HepG2 (cell line): ENCODE data around the gene PHF2. TPM values are rescaled to one million over a fixed set of nuclear protein-coding genes. Genes with fewer than 3 reads are reported as not detected.

Experiments
- ATAC-seq: fragments of 200-7000 bp; cut with Tn5 transposase; 3 replicates; pipeline ENCODE4 v1.9.1; 2020; ENCODE audit warnings: mild to moderate bottlenecking, moderate library complexity
- BruUV-seq: library from RNA; stranded (reverse); fragments of 400-500 nt; replicated peaks from 2 replicates; lab custom pipeline; 2021; lab: Mats Ljungman, UMichigan
- CTCF ChIA-PET: fragments of 300-600 bp; formaldehyde crosslinking; extraction: SDS; loops from one replicate; lab custom pipeline; 2021; ENCODE audit warnings: low total read pairs, inconsistent platforms, low intra/inter-chr PET ratio; lab: Yijun Ruan, JAX
- POLR2A ChIA-PET: fragments of 350-600 bp; sonication (Branson Sonifier 250); formaldehyde crosslinking; loops from one replicate; lab custom pipeline; 2020; ENCODE audit warnings: antibody characterized with exemption, inconsistent platforms; lab: Yijun Ruan, JAX
- DNase-seq: peaks from one replicate; pipeline ENCODE4 v3.0.0-alpha.2; 2015; ENCODE audit warnings: low spot score
- FAIRE-seq: peaks from 3 replicates; lab custom pipeline; 2011; peaks lifted over from hg19 to GRCh38; lab: Jason Lieb, UNC
- H2AFZ ChIP-seq: one replicate; pipeline ENCODE4 v1.6.1; 2011; ENCODE audit warnings: low read length, inconsistent platforms
- H3K27ac ChIP-seq: fragments of 300-600 bp; 3 replicates; pipeline ENCODE4 v1.8.0; 2011; ENCODE audit warnings: mixed run types, mild to moderate bottlenecking, mixed read lengths, low read length, inconsistent platforms; ENCODE audit not compliant: insufficient read depth; ENCODE audit errors: extremely low read length
- H3K27me3 ChIP-seq, 2 experiments: fragments of 200-600 bp in 1 of 2; 2 replicates in 1 of 2; 3 replicates in 1 of 2; pipeline versions ENCODE4 v1.6.0 to v1.8.0; 2011; ENCODE audit warnings: low read length in 2 of 2, mild to moderate bottlenecking in 2 of 2, moderate library complexity in 2 of 2, inconsistent platforms in 1 of 2; ENCODE audit not compliant: insufficient read depth in 2 of 2, control insufficient read depth in 1 of 2
- H3K36me3 ChIP-seq, 2 experiments: fragments of 200-600 bp in 1 of 2; replicated peaks in 1 of 2; 2 replicates in 1 of 2; 3 replicates in 1 of 2; pipeline versions ENCODE4 v1.5.1 to v1.8.0; 2011; ENCODE audit warnings: low read length in 2 of 2, inconsistent platforms in 1 of 2; ENCODE audit not compliant: insufficient read depth in 2 of 2, control insufficient read depth in 1 of 2
- H3K4me1 ChIP-seq: 2 replicates; pipeline ENCODE4 v1.5.1; 2012; ENCODE audit warnings: low read length, inconsistent platforms; ENCODE audit not compliant: insufficient read depth
- H3K4me2 ChIP-seq: 2 replicates; pipeline ENCODE4 v1.6.0; 2011; ENCODE audit warnings: low read depth, low read length, inconsistent platforms
- H3K4me3 ChIP-seq, 3 experiments: fragments of 200-600 bp in 1 of 3; sonication (generic), shearing (Covaris generic) in 1 of 3; replicated peaks in 1 of 3; 2 replicates each; pipeline ENCODE4 v1.5.1; 2011 to 2016; ENCODE audit warnings: low read length in 3 of 3, inconsistent platforms in 2 of 3, low read depth in 2 of 3, mild to moderate bottlenecking in 2 of 3, control low read depth in 1 of 3, mixed read lengths in 1 of 3; ENCODE audit not compliant: insufficient read depth in 1 of 3
- H3K79me2 ChIP-seq: one replicate; pipeline ENCODE4 v1.6.1; 2011; ENCODE audit warnings: low read length, inconsistent platforms; ENCODE audit not compliant: insufficient read depth
- H3K9ac ChIP-seq: 2 replicates; pipeline ENCODE4 v1.6.0; 2011; ENCODE audit warnings: mild to moderate bottlenecking, low read depth, low read length, inconsistent platforms; ENCODE audit not compliant: insufficient read depth
- H3K9me3 ChIP-seq: 2 replicates; pipeline ENCODE4 v1.5.1; 2012; ENCODE audit warnings: mild to moderate bottlenecking, low read length
- H4K20me1 ChIP-seq: 2 replicates; pipeline ENCODE4 v1.6.0; 2011; ENCODE audit warnings: inconsistent platforms, mild to moderate bottlenecking, low read length, moderate library complexity; ENCODE audit not compliant: insufficient read depth
- FOXK1 ChIP-seq: sonication (generic); formaldehyde crosslinking; IDR thresholded peaks from 2 replicates; pipeline ENCODE4 v1.4.0; 2020; ENCODE audit warnings: low read depth, missing genetic modification reagents, borderline replicate concordance
- MAZ ChIP-seq, 2 experiments: sonication (generic) in 1 of 2; formaldehyde crosslinking in 1 of 2; IDR thresholded peaks; 2 replicates each; pipeline versions ENCODE4 v1.5.0 to v1.6.1; 2012 to 2020; ENCODE audit warnings: low read depth in 2 of 2, mild to moderate bottlenecking in 2 of 2, borderline replicate concordance in 1 of 2, improper control_type of control experiment in 1 of 2, low read length in 1 of 2, missing genetic modification reagents in 1 of 2, moderate library complexity in 1 of 2
- MEF2D ChIP-seq: sonication (generic); formaldehyde crosslinking; IDR thresholded peaks from 2 replicates; pipeline ENCODE4 v1.5.1; 2020; ENCODE audit warnings: mild to moderate bottlenecking, missing genetic modification reagents
- MYPOP ChIP-seq: sonication (generic); formaldehyde crosslinking; IDR thresholded peaks from 2 replicates; pipeline ENCODE4 v1.8.1; 2023; ENCODE audit warnings: mild to moderate bottlenecking, moderate library complexity, missing genetic modification reagents
- RARA ChIP-seq: IDR thresholded peaks from 2 replicates; pipeline ENCODE4 v1.6.1; 2016; ENCODE audit warnings: missing genetic modification reagents, missing compliant biosample characterization
- TBP ChIP-seq: sonication (generic); formaldehyde crosslinking; IDR thresholded peaks from 2 replicates; pipeline ENCODE4 v1.5.0; 2020; ENCODE audit warnings: missing genetic modification reagents
- THAP8 ChIP-seq: sonication (generic); formaldehyde crosslinking; IDR thresholded peaks from 2 replicates; pipeline ENCODE4 v1.5.1; 2020; ENCODE audit warnings: missing genetic modification reagents, mild to moderate bottlenecking, borderline replicate concordance
- ZNF30 ChIP-seq: sonication (generic); formaldehyde crosslinking; IDR thresholded peaks from 2 replicates; pipeline ENCODE4 v1.5.0; 2020; ENCODE audit warnings: mild to moderate bottlenecking, missing genetic modification reagents
- WGBS: methylation state at CpG from one replicate; pipeline ENCODE4 v1.1.6; 2017; ENCODE audit warnings: low lambda C conversion rate; 5-methylcytosine and 5-hydroxymethylcytosine counted together
- in situ Hi-C: cut with HindIII; loops from 2 replicates; pipeline ENCODE4 v1.10.0; 2017; ENCODE audit warnings: low pct_unique_long_range_greater_than_20kb; ENCODE audit not compliant: extremely low pct_ligation_motif_present
- intact Hi-C: fragments of 100-400 bp; cut with micrococcal nuclease; formaldehyde crosslinking; loops from one replicate; pipeline ENCODE4 v1.10.0; 2022; ENCODE audit not compliant: unreplicated experiment
- polyA plus RNA-seq, 8 experiments: library from polyadenylated mRNA; depleted of rRNA in 3 of 8; stranded (reverse) in 7 of 8; unstranded in 1 of 8; fragments of >200 nt; fragmentation: Illumina TruSeq in 4 of 8; extraction: Trizol in 4 of 8; gene quantifications; 2 replicates each; pipeline versions ENCODE4 v1.2.1 to v1.2.3, GENCODE V29; 2011 to 2016; ENCODE audit warnings: low read depth in 4 of 8, missing spikeins in 1 of 8, mixed read lengths in 1 of 8; ENCODE audit not compliant: insufficient read depth in 1 of 8
- total RNA-seq, 5 experiments: library from RNA; depleted of rRNA; stranded (reverse); fragments of >200 nt; fragmentation: Illumina TruSeq; extraction: Trizol; gene quantifications; 2 replicates each; pipeline ENCODE4 v1.2.3, GENCODE V29; 2016; ENCODE audit warnings: low read depth in 1 of 5
- TF ChIP-seq, protein P1 (sequence below): sonication (generic); formaldehyde crosslinking; IDR thresholded peaks from 2 replicates; pipeline ENCODE4 v1.5.0; 2020; ENCODE audit warnings: mild to moderate bottlenecking, missing genetic modification reagents, borderline replicate concordance
- TF ChIP-seq, protein P2 (sequence below): sonication (generic); formaldehyde crosslinking; IDR thresholded peaks from 2 replicates; pipeline ENCODE4 v1.8.0; 2022; ENCODE audit warnings: missing genetic modification reagents, mild to moderate bottlenecking, inconsistent platforms, borderline replicate concordance

PHF2 gene
- total and polyA plus RNA-seq, 2 of the 13 experiments (the other 11 are each of a cell fraction or from before 2014, with no cell fraction given): 6.6 to 9.1 TPM

- peak overlapping the region; percentile 88 for H3K4me2 ChIP-seq
- CTCF ChIA-PET: no interaction called here
- H3K79me2 ChIP-seq: peaks cover 54% of the 10 kb centered on the region
Observed at GRCh38 chr9:93582550-93582949, 6.2 kb downstream of the PHF2 start.

GRCh38 chr9:93585259-93585658 is 8.9 kb downstream of the PHF2 start:
- H3K4me1 ChIP-seq: peaks cover 66% of the 10 kb centered on the region
- POLR2A ChIA-PET: no interaction called here
- intact Hi-C loops (no loop called here), in situ Hi-C loops (no loop called here)
- FAIRE-seq: no peak
- no peak for ATAC-seq
- H3K4me2 ChIP-seq: no peak overlapping the region
- no TSS peak for BruUV-seq
- no peak overlapping the region for H3K9ac ChIP-seq
- peaks cover 52% of the 10 kb centered on the region for H3K79me2 ChIP-seq
- no peak overlapping the region for H3K4me3 ChIP-seq
- no peak overlapping the region for H3K27ac ChIP-seq
- no peaks in the 10 kb centered on the region for H3K9me3 ChIP-seq
- peaks cover 10% of the 10 kb centered on the region for H4K20me1 ChIP-seq
- no peaks in the 10 kb centered on the region for H3K36me3 ChIP-seq
- WGBS: 98% methylated on average over 3 of the region's 4 CpGs
- H3K27me3 ChIP-seq: no peaks in the 10 kb centered on the region
- CTCF ChIA-PET: no interaction called here
- DNase-seq: no peak
- no peak overlapping the region for H2AFZ ChIP-seq
- TF ChIP-seq THAP8 (CRISPR knock-in tag) (no peak), RARA (CRISPR knock-in tag) (no peak), MEF2D (CRISPR knock-in tag) (no peak), MAZ (IDR thresholded peaks at IDR 0.05; ENCODE audit: borderline replicate concordance, low read depth, low read length) (no peak), MAZ (CRISPR knock-in tag; IDR thresholded peaks at IDR 0.05; ENCODE audit: low read depth) (no peak), MYPOP (CRISPR knock-in tag) (no peak), TBP (CRISPR knock-in tag) (no peak), FOXK1 (no peak), ZNF30 (CRISPR knock-in tag) (no peak)
- TF ChIP-seq, protein P1, sequence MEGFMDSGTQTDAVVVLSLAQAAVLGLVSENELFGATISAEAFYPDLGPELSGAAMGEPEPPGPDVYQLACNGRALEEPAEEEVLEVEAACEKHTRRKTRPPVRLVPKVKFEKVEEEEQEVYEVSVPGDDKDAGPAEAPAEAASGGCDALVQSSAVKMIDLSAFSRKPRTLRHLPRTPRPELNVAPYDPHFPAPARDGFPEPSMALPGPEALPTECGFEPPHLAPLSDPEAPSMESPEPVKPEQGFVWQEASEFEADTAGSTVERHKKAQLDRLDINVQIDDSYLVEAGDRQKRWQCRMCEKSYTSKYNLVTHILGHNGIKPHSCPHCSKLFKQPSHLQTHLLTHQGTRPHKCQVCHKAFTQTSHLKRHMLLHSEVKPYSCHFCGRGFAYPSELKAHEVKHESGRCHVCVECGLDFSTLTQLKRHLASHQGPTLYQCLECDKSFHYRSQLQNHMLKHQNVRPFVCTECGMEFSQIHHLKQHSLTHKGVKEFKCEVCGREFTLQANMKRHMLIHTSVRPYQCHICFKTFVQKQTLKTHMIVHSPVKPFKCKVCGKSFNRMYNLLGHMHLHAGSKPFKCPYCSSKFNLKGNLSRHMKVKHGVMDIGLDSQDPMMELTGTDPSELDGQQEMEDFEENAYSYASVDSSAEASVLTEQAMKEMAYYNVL (CRISPR knock-in tag): no peak

More at GRCh38 chr9:93582550-93582949, 6.2 kb downstream of the PHF2 start:
- H3K27me3 ChIP-seq: no peaks in the 10 kb centered on the region
- no peak overlapping the region for H2AFZ ChIP-seq
- in situ Hi-C loops (no loop called here), intact Hi-C loops (no loop called here)
- no peak for ATAC-seq
- TF ChIP-seq, protein P2, sequence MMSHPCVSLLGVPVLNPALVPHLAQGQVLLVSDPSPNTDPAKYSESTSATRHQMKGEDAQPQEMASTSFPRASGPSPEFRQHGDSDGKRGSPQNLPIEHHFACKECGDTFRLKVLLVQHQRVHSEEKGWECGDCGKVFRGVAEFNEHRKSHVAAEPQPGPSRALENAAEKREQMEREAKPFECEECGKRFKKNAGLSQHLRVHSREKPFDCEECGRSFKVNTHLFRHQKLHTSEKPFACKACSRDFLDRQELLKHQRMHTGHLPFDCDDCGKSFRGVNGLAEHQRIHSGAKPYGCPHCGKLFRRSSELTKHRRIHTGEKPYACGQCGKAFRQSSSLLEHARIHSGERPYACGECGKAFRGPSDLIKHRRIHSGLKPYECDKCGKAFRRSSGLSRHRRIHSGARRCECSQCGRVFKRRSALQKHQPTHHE (CRISPR knock-in tag): no peak
- DNase-seq: no peak
- no peak for FAIRE-seq
- H3K27ac ChIP-seq: no peak overlapping the region
- H4K20me1 ChIP-seq: peaks cover 21% of the 10 kb centered on the region
- POLR2A ChIA-PET: interaction anchor here (1.7 to 2.8 kb wide), 2 partner anchors 10 to 16 kb away, joined by 5 to 26 read pairs; no protein-coding TSS in a partner anchor
- 0 out of 6 replicates have a peak overlapping the region, but pooled peaks of 1 of the 3 experiments have one; percentile 65 for H3K4me3 ChIP-seq
- H3K36me3 ChIP-seq: no peaks in the 10 kb centered on the region
- no peaks in the 10 kb centered on the region for H3K9me3 ChIP-seq
- BruUV-seq: no TSS peak
- H3K4me1 ChIP-seq: peaks cover 66% of the 10 kb centered on the region
- WGBS: 80% methylated on average over 3 of the region's 3 CpGs
- H3K9ac ChIP-seq: no peak overlapping the region
